ENCODE measurements around the gene RALGAPA2. TPM values are rescaled to one million over a fixed set of nuclear protein-coding genes. Genes with fewer than 3 reads are reported as not detected.

The RALGAPA2 gene
- total and polyA plus RNA-seq, 2 experiments from 2014 or later = 13.1 to 43.4 TPM

DNA sequence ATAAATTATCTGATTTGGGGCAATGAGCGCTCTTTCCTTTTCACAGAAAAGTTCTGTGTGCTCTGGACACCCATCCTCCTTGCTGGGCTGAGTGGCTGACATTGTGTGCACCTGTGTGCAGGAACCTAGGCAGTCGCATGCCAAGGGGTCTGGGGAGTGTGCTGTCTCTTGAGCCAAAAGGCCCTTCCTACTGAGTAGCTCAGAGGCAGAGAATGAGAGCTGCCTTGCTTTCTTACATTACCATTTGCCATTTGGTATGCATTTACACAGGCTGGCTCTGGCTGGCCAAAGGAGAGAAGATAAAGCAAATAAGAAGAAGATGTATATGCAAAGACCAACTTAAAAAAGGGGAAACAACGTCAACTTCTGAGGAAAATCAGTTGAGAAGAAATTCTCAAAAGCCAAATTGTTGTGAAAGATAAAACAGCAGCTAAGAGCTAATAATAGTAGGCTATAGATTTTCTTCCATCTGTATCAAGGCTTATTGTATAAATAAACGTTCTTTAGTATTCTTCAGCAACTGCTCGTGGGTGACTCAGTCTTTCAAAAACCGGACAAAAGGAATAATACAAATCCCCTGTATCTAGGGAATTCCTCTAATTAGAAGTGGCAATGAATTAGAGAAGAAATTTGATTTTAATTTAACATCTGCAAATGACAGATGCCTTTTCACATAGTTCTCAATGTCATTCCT, 222.6 kb downstream of the RALGAPA2 start (continued):
- TF ChIP-seq ZNF462 (CRISPR knock-in tag; IDR thresholded peaks at IDR 0.05) (no peak), EZH2phosphoT487 (IDR thresholded peaks at IDR 0.05; ENCODE audit: unreplicated experiment) (no peak), ZNF331 (CRISPR knock-in tag; IDR thresholded peaks at IDR 0.05; ENCODE audit: low read depth) (no peak), JUNB (IDR thresholded peaks at IDR 0.05; ENCODE audit: unreplicated experiment) (no peak), STAT1 (IDR thresholded peaks at IDR 0.05; ENCODE audit: unreplicated experiment) (no peak)
- TF ChIP-seq, protein P1, sequence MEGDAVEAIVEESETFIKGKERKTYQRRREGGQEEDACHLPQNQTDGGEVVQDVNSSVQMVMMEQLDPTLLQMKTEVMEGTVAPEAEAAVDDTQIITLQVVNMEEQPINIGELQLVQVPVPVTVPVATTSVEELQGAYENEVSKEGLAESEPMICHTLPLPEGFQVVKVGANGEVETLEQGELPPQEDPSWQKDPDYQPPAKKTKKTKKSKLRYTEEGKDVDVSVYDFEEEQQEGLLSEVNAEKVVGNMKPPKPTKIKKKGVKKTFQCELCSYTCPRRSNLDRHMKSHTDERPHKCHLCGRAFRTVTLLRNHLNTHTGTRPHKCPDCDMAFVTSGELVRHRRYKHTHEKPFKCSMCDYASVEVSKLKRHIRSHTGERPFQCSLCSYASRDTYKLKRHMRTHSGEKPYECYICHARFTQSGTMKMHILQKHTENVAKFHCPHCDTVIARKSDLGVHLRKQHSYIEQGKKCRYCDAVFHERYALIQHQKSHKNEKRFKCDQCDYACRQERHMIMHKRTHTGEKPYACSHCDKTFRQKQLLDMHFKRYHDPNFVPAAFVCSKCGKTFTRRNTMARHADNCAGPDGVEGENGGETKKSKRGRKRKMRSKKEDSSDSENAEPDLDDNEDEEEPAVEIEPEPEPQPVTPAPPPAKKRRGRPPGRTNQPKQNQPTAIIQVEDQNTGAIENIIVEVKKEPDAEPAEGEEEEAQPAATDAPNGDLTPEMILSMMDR (conservative IDR thresholded peaks at IDR 0.05; ENCODE audit: low read depth in 2 of 2) = no peak

GRCh38 chr20:20489054-20489453, 223.4 kb downstream of the RALGAPA2 start:
- Mint-ChIP-seq H3K4me3 (no peak overlapping the region), H3K9me3 (no peaks in the 10 kb centered on the region; the same call in 2 of the 3 replicates), H3K27me3 (ENCODE audit: insufficient read depth, low read depth, poor library complexity) (peaks cover 2% of the 10 kb centered on the region), H3K27ac (no peak overlapping the region), H3K36me3 (ENCODE audit: low read depth) (peaks cover 4% of the 10 kb centered on the region; the same call in 1 of the 3 replicates), H3K4me1 (peaks cover 43% of the 10 kb centered on the region)
- no peak overlapping the region for H3K27ac ChIP-seq (ENCODE audit: low read depth)
- peaks cover 41% of the 10 kb centered on the region for H3K4me1 ChIP-seq (ENCODE audit: insufficient read depth)
- no peaks in the 10 kb centered on the region for H3K27me3 ChIP-seq (ENCODE audit: insufficient read depth)
- H3K79me2 ChIP-seq (replicated peaks; ENCODE audit: insufficient read depth) = no peaks in the 10 kb centered on the region
- no peak for ATAC-seq
- no peaks in the 10 kb centered on the region for H3K9me2 ChIP-seq (ENCODE audit: insufficient read depth)
- no peaks in the 10 kb centered on the region for H3K36me3 ChIP-seq (ENCODE audit: insufficient read depth)
- no peak overlapping the region for H3K4me2 ChIP-seq
- no peaks in the 10 kb centered on the region for H3F3A ChIP-seq (replicated peaks; ENCODE audit: low read depth)
- H2AFZ ChIP-seq = no peak overlapping the region
- DNase-seq (ENCODE audit: low spot score) = no peak
- H4K20me1 ChIP-seq (replicated peaks; ENCODE audit: insufficient read depth) = no peaks in the 10 kb centered on the region
- no peak overlapping the region for H3K4me3 ChIP-seq
- TF ChIP-seq ZNF462 (CRISPR knock-in tag; IDR thresholded peaks at IDR 0.05) (no peak), POLR2AphosphoS5 (IDR thresholded peaks at IDR 0.05; ENCODE audit: low read depth) (no peak)
